ENCODE data around the gene IDH2. TPM values are rescaled to one million over a fixed set of nuclear protein-coding genes. Genes with fewer than 3 reads are reported as not detected.
"Not testable (repeated sequence)": the region's sequence is repeated elsewhere in the genome, so short reads cannot be mapped to it uniquely, and the experiment has no call there.

IDH2 gene
- total RNA-seq, 2 experiments from 2014 or later, result 233 to 260 TPM

DNA sequence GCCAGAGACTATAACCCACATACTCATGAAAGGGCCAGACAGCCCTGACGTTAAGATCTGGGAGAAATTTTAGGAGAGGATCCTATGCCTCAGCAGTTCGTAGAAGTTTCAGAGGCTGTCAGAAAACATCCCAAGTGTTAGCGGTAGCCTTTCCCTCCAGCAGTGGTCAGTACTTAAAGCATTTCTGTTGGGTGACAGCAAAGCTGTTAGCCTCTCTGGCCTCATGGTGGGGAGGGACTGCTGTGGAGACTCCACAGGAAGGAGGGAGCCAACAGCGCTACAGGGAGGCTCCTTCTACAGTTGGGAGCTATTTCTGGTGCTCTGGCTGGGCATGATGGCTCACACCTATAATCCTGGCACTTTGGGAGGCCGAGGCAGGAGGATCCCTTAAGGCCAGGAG is 27.4 kb downstream of the IDH2 start:
- Mint-ChIP-seq H3K27ac (peak overlapping the region; percentile 3), H3K4me1 (peaks cover 3% of the 10 kb centered on the region), H3K9me3 (no peaks in the 10 kb centered on the region), H3K27me3 (no peaks in the 10 kb centered on the region), H3K4me3 (no peak overlapping the region), H3K36me3 (peaks cover 5% of the 10 kb centered on the region)
- POLR2A ChIA-PET, result interaction anchor here (0.6 to 1.5 kb wide), 2 partner anchors 64 to 177 kb away, joined by 3 read pairs; no protein-coding TSS in a partner anchor
- DNase-seq, result no peak
- no peak for ATAC-seq (ENCODE audit: low read depth)

DNA sequence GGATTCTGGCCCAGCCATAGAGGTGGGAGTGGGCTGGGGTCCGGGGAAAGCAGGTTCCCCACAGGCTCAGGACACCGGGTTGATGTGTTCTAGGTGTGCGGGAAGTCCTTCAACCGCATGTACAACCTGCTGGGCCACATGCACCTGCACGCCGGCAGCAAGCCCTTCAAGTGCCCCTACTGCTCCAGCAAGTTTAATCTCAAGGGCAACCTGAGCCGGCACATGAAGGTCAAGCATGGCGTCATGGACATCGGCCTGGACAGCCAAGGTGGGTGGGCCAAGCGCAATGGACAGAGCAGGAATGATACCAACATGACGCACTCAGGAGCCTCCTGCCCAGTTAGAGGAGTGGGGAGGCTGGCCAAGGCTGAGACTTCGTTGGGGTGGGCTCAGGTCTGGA is 28.2 kb downstream of the IDH2 start:
- no peaks in the 10 kb centered on the region for H3K27me3 Mint-ChIP-seq
- POLR2A ChIA-PET, result interaction anchor here (0.6 to 1.5 kb wide), 2 partner anchors 64 to 176 kb away, joined by 3 read pairs; no protein-coding TSS in a partner anchor

DNA sequence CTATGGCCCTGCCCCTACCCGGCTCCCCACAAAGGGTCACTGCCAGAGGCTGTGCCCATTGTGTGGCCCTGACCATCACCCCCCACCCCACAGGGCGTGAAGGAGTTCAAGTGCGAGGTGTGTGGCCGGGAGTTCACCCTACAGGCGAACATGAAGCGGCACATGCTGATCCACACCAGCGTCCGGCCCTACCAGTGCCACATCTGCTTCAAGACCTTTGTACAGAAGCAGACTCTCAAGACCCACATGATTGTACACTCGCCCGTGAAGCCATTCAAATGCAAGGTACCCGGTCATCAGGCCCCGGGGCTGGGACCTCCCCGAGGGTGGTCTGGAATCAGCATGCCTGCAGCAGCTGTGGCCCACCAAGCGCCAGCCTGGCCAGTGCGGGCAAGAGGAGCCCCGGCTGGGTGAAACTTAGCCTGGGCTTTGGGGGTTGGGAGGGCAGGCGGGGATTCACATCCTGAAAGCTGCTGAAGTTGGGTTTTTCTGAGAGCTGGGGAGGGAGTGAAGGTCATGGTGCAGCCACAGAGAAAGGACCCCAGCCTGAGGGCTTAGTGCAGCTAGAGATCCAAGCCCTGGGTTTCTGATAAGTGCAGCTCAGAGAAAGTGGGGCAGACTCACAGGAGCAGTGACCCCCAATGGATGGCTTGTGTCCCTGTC is 29.2 kb downstream of the IDH2 start:
- POLR2A ChIA-PET, result no interaction called here
- no peak overlapping the region for H3K27ac Mint-ChIP-seq
- no peaks in the 10 kb centered on the region for H3K27me3 Mint-ChIP-seq
- DNase-seq (no peak), ATAC-seq (ENCODE audit: low read depth) (no peak)
- peaks cover 7% of the 10 kb centered on the region for H3K36me3 Mint-ChIP-seq
- peaks cover 3% of the 10 kb centered on the region for H3K4me1 Mint-ChIP-seq
- no peak overlapping the region for H3K4me3 Mint-ChIP-seq
- no peaks in the 10 kb centered on the region for H3K9me3 Mint-ChIP-seq

More for the DNA sequence above, 28.2 kb downstream of the IDH2 start:
- ATAC-seq (ENCODE audit: low read depth), result no peak
- Mint-ChIP-seq H3K36me3 (peaks cover 7% of the 10 kb centered on the region), H3K9me3 (no peaks in the 10 kb centered on the region), H3K4me1 (peaks cover 3% of the 10 kb centered on the region), H3K27ac (no peak overlapping the region), H3K4me3 (no peak overlapping the region)
- no peak for DNase-seq

DNA sequence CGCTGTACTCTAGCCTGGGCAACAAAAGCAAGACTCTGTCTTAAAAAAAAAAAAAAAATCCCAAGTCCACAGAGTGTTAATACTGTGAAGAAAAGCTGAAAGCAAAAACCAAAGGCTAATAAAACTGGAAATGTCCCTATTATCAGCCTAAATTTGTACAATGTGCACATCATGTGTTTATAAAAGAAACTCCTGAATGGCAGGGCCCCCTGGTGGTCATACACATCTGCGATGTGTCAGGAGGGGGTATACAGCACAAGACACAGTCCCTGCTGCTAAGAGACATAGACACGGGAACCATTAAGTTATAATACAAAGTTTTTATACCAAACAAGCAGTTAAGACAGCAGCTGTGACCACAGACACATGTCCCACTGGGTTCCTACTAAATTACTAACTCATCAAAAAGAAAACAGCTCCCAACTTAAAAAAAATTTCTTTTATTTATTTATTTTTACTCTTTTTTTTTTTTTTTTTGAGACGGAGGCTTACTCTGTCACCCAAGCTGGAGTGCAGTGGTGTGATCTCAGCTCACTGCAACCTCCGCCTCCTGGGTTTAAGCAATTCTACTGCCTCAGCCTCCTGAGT is 31.0 kb downstream of the IDH2 start:
- ATAC-seq (ENCODE audit: low read depth), result peak; percentile 86

DNA sequence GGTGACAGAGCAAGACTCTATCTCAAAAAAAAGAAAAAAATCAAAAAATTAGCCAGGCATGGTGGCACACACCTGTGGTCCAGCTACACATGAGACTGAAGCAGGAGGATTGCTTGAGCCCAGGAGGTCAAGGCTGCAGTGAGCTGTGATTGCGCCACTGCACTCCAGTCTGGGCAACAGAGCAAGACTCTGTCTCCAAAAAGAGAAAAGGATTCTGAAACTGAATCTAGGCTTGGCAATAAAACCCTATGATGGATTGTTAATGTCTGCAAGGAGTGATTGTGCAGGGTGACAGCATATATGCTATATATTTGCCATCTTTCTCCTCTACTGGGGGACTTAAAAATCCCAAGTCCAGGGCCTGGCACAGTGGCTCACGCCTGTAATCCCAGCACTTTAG is 31.6 kb downstream of the IDH2 start:
- DNase-seq; H3K27me3 Mint-ChIP-seq; ATAC-seq (ENCODE audit: low read depth); H3K9me3 Mint-ChIP-seq; H3K4me3 Mint-ChIP-seq; H3K27ac Mint-ChIP-seq; H3K36me3 Mint-ChIP-seq; H3K4me1 Mint-ChIP-seq: not testable (repeated sequence)
- POLR2A ChIA-PET, result interaction anchor here (1.0 to 1.5 kb wide), 3 partner anchors 11 to 184 kb away, joined by 3 read pairs; no protein-coding TSS in a partner anchor

More for the DNA sequence above, 31.0 kb downstream of the IDH2 start:
- no peaks in the 10 kb centered on the region for H3K9me3 Mint-ChIP-seq
- peak; percentile 70 for DNase-seq
- H3K27ac Mint-ChIP-seq, result no peak overlapping the region
- H3K36me3 Mint-ChIP-seq, result peaks cover 4% of the 10 kb centered on the region
- H3K4me1 Mint-ChIP-seq, result peaks cover 3% of the 10 kb centered on the region
- no peak overlapping the region for H3K4me3 Mint-ChIP-seq
- POLR2A ChIA-PET, result interaction anchor here (1.0 to 1.5 kb wide), 3 partner anchors 12 to 185 kb away, joined by 3 read pairs; no protein-coding TSS in a partner anchor
- no peaks in the 10 kb centered on the region for H3K27me3 Mint-ChIP-seq

DNA sequence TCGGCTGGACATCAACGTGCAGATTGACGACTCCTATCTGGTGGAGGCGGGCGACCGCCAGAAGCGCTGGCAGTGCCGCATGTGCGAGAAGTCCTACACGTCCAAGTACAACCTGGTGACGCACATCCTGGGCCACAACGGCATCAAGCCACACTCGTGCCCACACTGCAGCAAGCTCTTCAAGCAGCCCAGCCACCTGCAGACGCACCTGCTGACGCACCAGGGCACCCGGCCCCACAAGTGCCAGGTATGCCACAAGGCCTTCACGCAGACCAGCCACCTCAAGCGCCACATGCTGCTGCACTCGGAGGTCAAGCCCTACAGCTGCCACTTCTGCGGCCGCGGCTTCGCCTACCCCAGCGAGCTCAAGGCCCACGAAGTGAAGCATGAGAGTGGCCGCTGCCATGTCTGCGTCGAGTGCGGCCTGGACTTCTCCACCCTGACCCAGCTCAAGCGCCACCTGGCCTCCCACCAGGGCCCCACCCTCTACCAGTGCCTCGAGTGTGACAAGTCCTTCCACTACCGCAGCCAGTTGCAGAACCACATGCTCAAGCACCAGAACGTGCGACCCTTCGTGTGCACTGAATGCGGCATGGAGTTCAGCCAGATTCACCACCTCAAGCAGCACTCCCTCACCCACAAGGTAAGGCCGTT is 34.2 kb downstream of the IDH2 start:
- Mint-ChIP-seq H3K27ac (no peak overlapping the region), H3K9me3 (no peaks in the 10 kb centered on the region)

DNA sequence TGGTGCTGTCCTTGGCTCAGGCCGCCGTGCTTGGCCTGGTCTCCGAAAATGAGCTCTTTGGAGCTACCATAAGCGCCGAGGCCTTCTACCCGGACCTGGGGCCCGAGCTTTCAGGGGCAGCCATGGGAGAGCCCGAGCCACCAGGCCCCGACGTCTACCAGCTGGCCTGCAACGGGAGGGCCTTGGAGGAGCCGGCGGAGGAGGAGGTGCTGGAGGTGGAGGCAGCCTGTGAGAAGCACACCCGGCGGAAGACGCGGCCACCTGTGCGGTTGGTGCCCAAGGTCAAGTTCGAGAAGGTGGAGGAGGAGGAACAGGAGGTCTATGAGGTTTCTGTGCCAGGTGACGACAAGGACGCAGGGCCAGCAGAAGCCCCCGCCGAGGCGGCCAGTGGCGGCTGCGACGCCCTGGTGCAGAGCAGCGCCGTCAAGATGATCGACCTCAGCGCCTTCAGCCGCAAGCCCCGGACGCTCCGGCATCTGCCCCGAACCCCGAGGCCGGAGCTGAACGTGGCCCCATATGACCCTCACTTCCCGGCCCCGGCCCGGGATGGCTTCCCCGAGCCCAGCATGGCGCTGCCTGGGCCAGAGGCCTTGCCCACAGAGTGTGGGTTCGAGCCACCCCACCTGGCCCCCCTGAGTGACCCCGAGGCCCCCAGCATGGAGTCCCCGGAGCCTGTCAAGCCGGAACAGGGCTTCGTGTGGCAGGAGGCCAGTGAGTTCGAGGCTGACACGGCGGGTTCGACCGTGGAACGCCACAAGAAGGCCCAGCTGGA is 34.9 kb downstream of the IDH2 start:
- Mint-ChIP-seq H3K27ac (no peak overlapping the region), H3K4me1 (peaks cover 8% of the 10 kb centered on the region), H3K9me3 (no peaks in the 10 kb centered on the region), H3K27me3 (no peaks in the 10 kb centered on the region), H3K36me3 (peaks cover 2% of the 10 kb centered on the region), H3K4me3 (no peak overlapping the region)
- ATAC-seq (ENCODE audit: low read depth), result no peak
- POLR2A ChIA-PET, result no interaction called here
- no peak for DNase-seq

More for the DNA sequence above, 34.2 kb downstream of the IDH2 start:
- no peak for DNase-seq
- peaks cover 6% of the 10 kb centered on the region for H3K4me1 Mint-ChIP-seq
- H3K27me3 Mint-ChIP-seq, result no peaks in the 10 kb centered on the region
- peaks cover 2% of the 10 kb centered on the region for H3K36me3 Mint-ChIP-seq
- no peak overlapping the region for H3K4me3 Mint-ChIP-seq
- POLR2A ChIA-PET, result no interaction called here
- ATAC-seq (ENCODE audit: low read depth), result no peak

DNA sequence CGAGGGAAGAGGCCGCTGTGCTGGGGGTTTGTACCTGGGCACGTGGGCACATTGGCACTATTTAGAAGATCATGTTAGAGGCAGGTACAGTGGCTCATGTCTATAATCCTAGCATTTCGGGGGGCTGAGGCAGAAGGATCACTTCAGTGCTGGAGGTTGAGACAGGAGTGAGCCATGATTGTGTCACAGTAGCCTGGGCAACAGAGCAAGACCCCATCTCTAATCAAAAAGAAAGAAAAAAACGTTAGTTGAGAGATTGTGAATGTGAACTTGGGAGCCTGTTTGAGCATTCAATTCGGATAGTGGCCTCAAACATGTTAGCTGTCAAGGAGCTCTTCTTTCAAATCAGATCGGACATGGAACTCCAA is 36.6 kb downstream of the IDH2 start:
- no peaks in the 10 kb centered on the region for H3K9me3 Mint-ChIP-seq
- POLR2A ChIA-PET, result interaction anchor here (0.5 kb wide), 1 partner anchor 267 kb away, joined by 3 read pairs; no protein-coding TSS in a partner anchor
- peaks cover 2% of the 10 kb centered on the region for H3K36me3 Mint-ChIP-seq
- no peaks in the 10 kb centered on the region for H3K27me3 Mint-ChIP-seq
- no peak overlapping the region for H3K27ac Mint-ChIP-seq
- ATAC-seq (ENCODE audit: low read depth), result no peak
- no peak for DNase-seq
- H3K4me1 Mint-ChIP-seq, result peaks cover 11% of the 10 kb centered on the region
- H3K4me3 Mint-ChIP-seq, result no peak overlapping the region

DNA sequence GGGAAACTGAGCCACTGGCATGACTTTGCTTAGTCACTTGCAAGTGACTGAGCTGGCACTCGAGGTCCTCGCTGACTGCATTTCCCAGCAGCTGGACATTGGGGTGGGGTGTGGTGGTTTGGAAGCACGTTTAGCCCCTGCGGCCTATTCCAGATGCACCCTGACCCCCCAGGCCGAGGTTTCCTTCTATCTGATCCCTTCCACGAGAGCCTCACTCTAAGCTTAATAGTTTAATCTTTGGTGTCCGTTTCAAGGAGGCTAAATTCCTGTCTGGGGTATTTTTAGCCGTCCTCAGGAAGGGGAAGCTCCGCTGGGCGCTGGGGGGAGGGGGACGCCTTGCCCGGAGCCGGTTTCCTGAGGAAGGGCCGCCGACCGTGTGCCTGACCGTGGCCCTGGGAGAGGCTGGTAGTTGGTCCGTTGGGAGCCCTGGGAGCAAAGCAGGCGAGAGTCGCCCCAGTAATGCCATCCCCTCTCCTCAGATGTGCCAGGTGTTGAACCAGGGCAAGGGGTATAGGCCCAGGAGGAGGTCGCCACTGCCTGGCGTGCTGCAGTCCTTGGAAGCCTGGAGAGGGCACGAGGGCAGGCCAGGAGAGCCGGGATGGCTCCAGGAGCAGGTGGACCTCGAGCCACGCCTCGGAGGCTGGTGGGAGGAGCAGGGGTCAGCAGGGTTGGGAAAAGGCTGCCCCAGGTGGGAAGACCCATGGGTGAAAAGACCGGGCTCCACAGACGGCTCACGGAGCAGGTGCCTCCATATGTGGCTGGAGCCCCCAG is 37.2 kb downstream of the IDH2 start:
- no peak overlapping the region for H3K27ac Mint-ChIP-seq
- ATAC-seq (ENCODE audit: low read depth), result no peak
- no peak for DNase-seq
- no peaks in the 10 kb centered on the region for H3K27me3 Mint-ChIP-seq
- no peak overlapping the region for H3K4me3 Mint-ChIP-seq
- H3K4me1 Mint-ChIP-seq, result peaks cover 13% of the 10 kb centered on the region
- POLR2A ChIA-PET, result interaction anchor here (0.5 kb wide), 1 partner anchor 267 kb away, joined by 3 read pairs; no protein-coding TSS in a partner anchor
- H3K9me3 Mint-ChIP-seq, result no peaks in the 10 kb centered on the region
- H3K36me3 Mint-ChIP-seq, result peaks cover 2% of the 10 kb centered on the region

DNA sequence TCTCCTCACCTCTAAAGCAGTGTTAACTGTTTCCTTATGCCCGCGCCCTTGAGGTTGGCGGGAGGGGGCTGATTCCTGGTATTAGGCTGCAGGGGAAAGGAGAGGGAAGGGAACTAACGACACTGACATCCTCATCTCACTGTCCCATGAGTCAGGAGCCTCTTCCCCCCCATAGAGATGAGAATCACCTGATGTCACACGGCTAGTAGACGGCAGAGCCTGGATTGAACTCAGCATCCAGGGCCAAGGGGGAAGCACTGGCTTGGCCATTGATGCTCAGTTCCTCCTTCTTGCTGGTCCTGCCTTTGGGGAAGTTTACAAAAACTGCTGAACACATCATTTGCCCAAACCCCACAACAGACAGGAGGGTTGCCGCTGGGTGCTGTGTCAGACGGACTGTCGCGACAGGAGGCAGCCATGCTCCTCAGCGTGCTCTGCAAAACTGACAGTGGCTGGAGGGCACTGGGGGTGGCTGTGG is 38.5 kb downstream of the IDH2 start:
- Mint-ChIP-seq H3K27me3 (no peaks in the 10 kb centered on the region), H3K9me3 (no peaks in the 10 kb centered on the region), H3K36me3 (no peaks in the 10 kb centered on the region), H3K27ac (no peak overlapping the region), H3K4me1 (peaks cover 23% of the 10 kb centered on the region), H3K4me3 (no peak overlapping the region)
- no peak for DNase-seq
- POLR2A ChIA-PET, result interaction anchor here (0.7 kb wide), 2 partner anchors 29 to 77 kb away, joined by 3 read pairs; no protein-coding TSS in a partner anchor
- ATAC-seq (ENCODE audit: low read depth), result no peak

DNA sequence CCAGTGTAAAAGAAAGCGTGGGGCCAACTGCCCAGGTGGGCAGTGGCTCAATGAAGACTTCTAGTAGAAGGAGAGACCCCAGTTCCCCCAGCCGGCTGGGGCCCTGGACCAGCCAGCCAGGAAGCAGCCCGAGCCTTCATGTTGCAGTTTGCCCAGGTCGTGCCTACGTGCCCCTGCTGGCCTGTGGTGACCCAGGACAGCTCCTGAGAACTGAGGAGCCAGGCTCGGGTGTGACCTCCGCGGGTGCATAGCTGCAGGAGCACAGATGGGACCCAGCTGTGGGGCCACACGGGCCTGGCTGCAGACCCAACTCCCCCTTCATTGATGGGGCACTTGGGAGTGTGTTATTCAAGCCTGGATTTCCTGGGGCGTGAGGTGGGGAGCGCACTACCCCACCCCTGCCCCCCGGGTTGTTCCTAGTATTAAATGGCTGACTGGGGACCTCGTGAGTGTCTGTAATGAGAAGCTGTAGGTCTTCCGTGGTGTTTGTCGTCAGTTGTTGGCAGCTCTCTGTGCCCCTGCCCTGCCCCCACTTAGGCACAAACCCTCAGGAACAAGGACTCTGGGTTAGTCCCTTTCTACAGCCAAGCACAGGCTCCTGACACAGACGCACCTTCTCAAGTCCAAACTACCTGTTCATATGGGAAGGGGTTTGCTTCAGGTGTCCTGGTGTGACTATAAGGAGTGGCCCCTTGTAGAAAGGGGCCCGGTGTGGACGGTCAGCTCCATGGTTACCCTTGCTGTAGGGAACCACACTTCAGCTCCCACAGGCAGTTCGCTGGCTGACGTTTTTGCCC is 39.1 kb downstream of the IDH2 start:
- ATAC-seq (ENCODE audit: low read depth) (no peak), DNase-seq (no peak)
- no peak overlapping the region for H3K27ac Mint-ChIP-seq
- H3K36me3 Mint-ChIP-seq, result no peaks in the 10 kb centered on the region
- POLR2A ChIA-PET, result interaction anchor here (0.7 kb wide), 2 partner anchors 28 to 76 kb away, joined by 3 read pairs; no protein-coding TSS in a partner anchor
- H3K4me1 Mint-ChIP-seq, result peaks cover 26% of the 10 kb centered on the region
- no peaks in the 10 kb centered on the region for H3K9me3 Mint-ChIP-seq
- H3K27me3 Mint-ChIP-seq, result no peaks in the 10 kb centered on the region
- H3K4me3 Mint-ChIP-seq, result no peak overlapping the region

DNA sequence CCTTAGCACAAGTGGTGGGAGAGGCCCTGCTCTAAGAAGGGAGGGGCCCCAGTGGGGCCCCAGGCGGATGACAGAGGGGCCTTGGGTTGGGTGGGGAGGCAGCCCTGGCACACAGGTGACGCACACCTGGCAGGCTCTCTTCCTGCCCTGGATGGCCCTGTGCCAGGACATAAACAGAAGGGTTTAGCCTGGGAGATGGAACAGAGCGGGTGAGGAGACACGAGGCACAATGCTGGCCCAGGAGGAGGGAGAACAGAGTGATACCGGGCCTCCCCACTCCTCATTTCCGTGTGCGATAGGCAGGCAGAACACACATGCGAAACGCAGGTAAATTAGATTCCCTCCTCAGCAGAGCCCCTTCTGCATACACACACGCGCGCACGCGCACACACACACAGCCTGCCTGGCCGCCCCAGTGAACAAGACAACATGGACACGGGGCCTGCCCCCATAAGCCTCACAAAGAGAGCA is 39.8 kb downstream of the IDH2 start:
- POLR2A ChIA-PET, result no interaction called here
- Mint-ChIP-seq H3K4me1 (peaks cover 27% of the 10 kb centered on the region), H3K9me3 (no peaks in the 10 kb centered on the region), H3K4me3 (no peak overlapping the region), H3K27me3 (no peaks in the 10 kb centered on the region), H3K36me3 (no peaks in the 10 kb centered on the region), H3K27ac (no peak overlapping the region)
- DNase-seq (no peak), ATAC-seq (ENCODE audit: low read depth) (no peak)

Measured in activated naive CD8-positive, alpha-beta T cell treated with anti-CD3 and anti-CD28 coated beads, Interleukin-2, amount 10 ng/mL, durations not matched to agents 7 days and 5 days (primary cell).